ENCODE results near the gene HIVEP3. TPM values are rescaled to one million over a fixed set of nuclear protein-coding genes. Genes with fewer than 3 reads are reported as not detected.
A peak's percentile ranks its signal among the peaks of the same experiment; 100 is the strongest.

The HIVEP3 gene
- total RNA-seq, result 1 to 10 TPM; 4.2 to 6.5 (median 4.7) TPM

DNA sequence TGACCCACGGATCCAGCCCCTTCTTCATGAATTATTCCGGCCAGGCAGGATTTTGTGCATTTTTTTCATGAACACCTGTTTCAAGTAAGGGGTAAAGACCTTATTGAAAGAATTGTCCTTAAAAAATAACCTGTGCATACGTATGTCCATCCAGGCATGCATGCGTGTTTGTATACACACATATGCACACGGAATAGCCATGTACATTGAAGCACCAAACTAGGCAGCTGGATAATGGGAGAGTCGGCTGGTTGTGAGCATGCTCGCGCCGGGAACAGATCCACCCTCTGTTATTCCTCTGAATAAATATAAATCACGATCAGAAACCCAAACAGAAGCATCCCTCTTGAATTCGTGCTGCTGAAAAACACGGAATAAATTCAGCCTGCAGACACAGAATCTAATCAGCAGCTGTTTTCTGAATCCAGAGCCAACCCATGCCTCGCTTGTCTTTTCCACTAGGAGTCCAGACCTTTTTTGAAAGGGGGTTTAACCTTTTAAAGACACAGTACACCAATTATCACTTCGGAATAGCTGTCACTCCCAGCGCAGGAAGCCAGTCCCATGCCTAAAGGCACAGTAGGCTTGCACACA lies at the start of gene HIVEP3:
TSS of gene HIVEP3 (minus strand) at position 473 of the 594 bp plus-strand sequence.
- peak within 1 kb of the TSS; percentile 45 to 67 (median 61) for H3K4me3 ChIP-seq
- TF ChIP-seq POLR2A (IDR thresholded peaks at IDR 0.05), result no peak
- TF ChIP-seq EP300 (IDR thresholded peaks at IDR 0.05), result no peak
- TF ChIP-seq, protein P1, sequence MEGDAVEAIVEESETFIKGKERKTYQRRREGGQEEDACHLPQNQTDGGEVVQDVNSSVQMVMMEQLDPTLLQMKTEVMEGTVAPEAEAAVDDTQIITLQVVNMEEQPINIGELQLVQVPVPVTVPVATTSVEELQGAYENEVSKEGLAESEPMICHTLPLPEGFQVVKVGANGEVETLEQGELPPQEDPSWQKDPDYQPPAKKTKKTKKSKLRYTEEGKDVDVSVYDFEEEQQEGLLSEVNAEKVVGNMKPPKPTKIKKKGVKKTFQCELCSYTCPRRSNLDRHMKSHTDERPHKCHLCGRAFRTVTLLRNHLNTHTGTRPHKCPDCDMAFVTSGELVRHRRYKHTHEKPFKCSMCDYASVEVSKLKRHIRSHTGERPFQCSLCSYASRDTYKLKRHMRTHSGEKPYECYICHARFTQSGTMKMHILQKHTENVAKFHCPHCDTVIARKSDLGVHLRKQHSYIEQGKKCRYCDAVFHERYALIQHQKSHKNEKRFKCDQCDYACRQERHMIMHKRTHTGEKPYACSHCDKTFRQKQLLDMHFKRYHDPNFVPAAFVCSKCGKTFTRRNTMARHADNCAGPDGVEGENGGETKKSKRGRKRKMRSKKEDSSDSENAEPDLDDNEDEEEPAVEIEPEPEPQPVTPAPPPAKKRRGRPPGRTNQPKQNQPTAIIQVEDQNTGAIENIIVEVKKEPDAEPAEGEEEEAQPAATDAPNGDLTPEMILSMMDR (IDR thresholded peaks at IDR 0.05), result no peak
- no peak for DNase-seq (ENCODE audit: low spot score in 2 of 2)
- peak within 1 kb of the TSS in 3 of 4 donors; percentile 31 to 73 (median 42) for H3K27ac ChIP-seq
- no peaks in the 10 kb centered on the region for H3K36me3 ChIP-seq
- 5 to 10% methylated on average over 15 of the region's 15 CpGs for WGBS, 2 donors
- H3K9me3 ChIP-seq, result no peaks in the 10 kb centered on the region
- H3K27me3 ChIP-seq, result no peaks in the 10 kb centered on the region
- peaks cover 0 to 37% (median 16%) of the 10 kb centered on the region in 4 donors for H3K4me1 ChIP-seq

DNA sequence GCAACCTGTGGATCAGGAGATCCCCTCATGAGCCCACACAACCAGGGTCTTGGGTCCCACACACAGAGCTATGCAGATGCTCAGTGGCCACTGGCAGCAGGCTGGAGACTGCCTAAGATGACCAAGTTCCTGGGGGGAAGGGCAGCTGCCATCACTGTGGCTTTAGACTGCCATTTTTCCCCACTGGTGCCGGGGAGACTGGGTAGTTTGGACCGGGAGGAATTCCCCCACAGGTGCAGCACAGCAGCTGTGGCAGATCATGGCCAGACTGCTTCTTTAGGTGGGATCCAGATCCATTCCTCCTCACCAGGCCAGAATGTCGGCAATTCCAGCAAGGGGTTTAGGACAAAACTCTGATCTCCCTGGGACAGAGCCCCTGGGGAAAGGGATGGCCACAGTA lies 45.7 kb upstream of the HIVEP3 start:
- no peaks in the 10 kb centered on the region for H3K27me3 ChIP-seq
- TF ChIP-seq POLR2A (IDR thresholded peaks at IDR 0.05), result no peak
- TF ChIP-seq, protein P1 (IDR thresholded peaks at IDR 0.05), result no peak
- TF ChIP-seq EP300 (IDR thresholded peaks at IDR 0.05), result no peak
- H3K27ac ChIP-seq, result no peak overlapping the region
- H3K4me3 ChIP-seq, result no peak overlapping the region
- WGBS, 2 donors, result 93 to 100% methylated on average over 2 to 3 of the region's 3 CpGs
- DNase-seq (ENCODE audit: low spot score in 2 of 2), result no peak
- H3K36me3 ChIP-seq, result no peaks in the 10 kb centered on the region
- H3K9me3 ChIP-seq, result peaks cover 0 to 31% (median 5%) of the 10 kb centered on the region in 4 donors
- no peaks in the 10 kb centered on the region for H3K4me1 ChIP-seq

DNA sequence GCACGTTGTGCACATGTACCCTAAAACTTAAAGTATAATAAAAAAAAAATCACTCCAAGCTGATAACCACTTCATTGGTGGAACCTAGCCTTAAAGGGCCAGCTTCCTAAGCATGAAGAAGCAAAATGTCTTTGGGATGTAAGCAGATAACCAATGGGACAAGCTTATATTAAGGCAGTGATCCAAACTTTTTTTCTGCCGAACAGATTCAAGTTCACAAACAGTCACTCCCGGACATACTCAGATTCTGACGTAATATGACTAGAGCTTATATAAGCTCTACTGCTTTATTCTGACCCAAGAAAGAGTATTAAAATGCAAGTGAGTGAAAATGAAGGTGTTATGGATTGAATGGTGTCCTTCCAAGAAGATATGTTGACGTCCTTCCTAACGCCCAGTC lies 44.9 kb upstream of the HIVEP3 start:
- no peaks in the 10 kb centered on the region for H3K27me3 ChIP-seq
- peaks cover 0 to 24% (median 3%) of the 10 kb centered on the region in 4 donors for H3K9me3 ChIP-seq
- no peak overlapping the region for H3K4me3 ChIP-seq
- TF ChIP-seq EP300 (IDR thresholded peaks at IDR 0.05) (no peak), POLR2A (IDR thresholded peaks at IDR 0.05) (no peak)
- TF ChIP-seq, protein P1 (IDR thresholded peaks at IDR 0.05), result no peak
- no peak overlapping the region for H3K27ac ChIP-seq
- no peaks in the 10 kb centered on the region for H3K4me1 ChIP-seq
- 73 to 80% methylated on average over 6 of the region's 6 CpGs for WGBS, 2 donors
- DNase-seq (ENCODE audit: low spot score in 2 of 2), result no peak
- no peaks in the 10 kb centered on the region for H3K36me3 ChIP-seq

DNA sequence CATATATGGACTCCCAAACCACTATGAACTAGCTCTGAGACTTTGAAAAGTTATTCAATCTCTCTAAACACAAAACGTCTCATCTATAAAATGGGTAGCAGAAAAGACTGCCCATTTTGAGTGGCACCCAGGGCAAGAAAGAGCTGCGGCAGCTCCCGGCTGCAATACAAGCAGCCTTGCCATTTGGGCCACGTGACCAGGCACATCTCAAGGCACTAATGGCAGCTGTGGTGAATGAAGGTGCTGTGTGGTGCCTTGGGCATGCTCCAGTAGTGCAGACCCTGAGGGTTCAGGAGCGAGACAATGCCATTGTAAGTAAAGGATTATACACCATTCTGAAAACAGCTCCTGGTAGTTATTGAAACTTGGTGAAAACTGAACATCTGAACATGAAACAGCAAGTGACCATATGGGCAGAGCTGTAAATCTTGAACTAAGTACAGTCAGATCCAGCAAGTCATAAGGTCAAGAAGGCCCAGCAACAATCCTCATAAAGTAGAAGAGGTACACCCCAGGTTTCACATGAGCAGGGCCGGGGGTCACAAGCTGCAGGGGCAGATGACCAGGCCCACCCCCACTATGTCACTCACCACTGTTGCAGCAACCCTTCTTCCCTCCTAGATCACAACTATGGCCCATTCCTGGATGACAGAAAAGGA lies 39.4 kb upstream of the HIVEP3 start:
- DNase-seq (ENCODE audit: low spot score in 2 of 2), result no peak
- Histone ChIP-seq H3K4me3 (no peak overlapping the region), H3K36me3 (no peaks in the 10 kb centered on the region), H3K27ac (no peak overlapping the region), H3K27me3 (no peaks in the 10 kb centered on the region), H3K4me1 (peaks cover 0 to 31% (median 15%) of the 10 kb centered on the region in 4 donors), H3K9me3 (no peaks in the 10 kb centered on the region)
- no peak for TF ChIP-seq POLR2A (IDR thresholded peaks at IDR 0.05)
- TF ChIP-seq, protein P1 (IDR thresholded peaks at IDR 0.05), result no peak
- TF ChIP-seq EP300 (IDR thresholded peaks at IDR 0.05), result no peak
- 94 to 98% methylated on average over 5 to 6 of the region's 6 CpGs for WGBS, 2 donors

DNA sequence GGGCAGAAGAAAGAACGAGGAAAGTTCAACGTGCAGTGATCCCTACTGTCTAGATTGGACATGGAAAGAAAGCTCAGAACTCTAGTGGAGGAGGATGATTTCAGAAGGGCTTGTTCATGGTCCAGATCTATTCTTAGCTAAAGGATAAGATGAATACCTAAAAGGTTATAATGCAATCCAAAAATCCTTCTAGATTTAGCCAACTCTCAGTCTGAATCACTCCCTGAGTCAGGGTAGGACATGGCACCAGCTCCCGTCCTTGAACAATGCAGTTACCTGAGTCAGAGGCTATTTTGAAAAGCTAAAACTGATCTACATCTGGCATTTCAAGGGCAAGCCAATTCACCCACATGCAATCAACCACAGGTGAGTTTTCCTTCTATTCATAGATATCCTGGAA lies 38.8 kb upstream of the HIVEP3 start:
- Histone ChIP-seq H3K4me1 (peaks cover 0 to 32% (median 15%) of the 10 kb centered on the region in 4 donors), H3K4me3 (no peak overlapping the region), H3K36me3 (no peaks in the 10 kb centered on the region), H3K27ac (no peak overlapping the region), H3K9me3 (no peaks in the 10 kb centered on the region), H3K27me3 (no peaks in the 10 kb centered on the region)
- DNase-seq (ENCODE audit: low spot score in 2 of 2), result no peak
- TF ChIP-seq EP300 (IDR thresholded peaks at IDR 0.05) (no peak), POLR2A (IDR thresholded peaks at IDR 0.05) (no peak)
- TF ChIP-seq, protein P1 (IDR thresholded peaks at IDR 0.05), result no peak
- WGBS, 2 donors, result 71 to 74% methylated on average over 3 of the region's 3 CpGs

Measured in tibial nerve (tissue), 4 donors.